ENCODE measurements around the gene SLC9A9. TPM values are rescaled to one million over a fixed set of nuclear protein-coding genes. Genes with fewer than 3 reads are reported as not detected.

SLC9A9 gene
- total and polyA plus RNA-seq, 4 donors: 12.0 to 39.7 (median 19.1) TPM

- H3K4me1 ChIP-seq (ENCODE audit: control insufficient read depth, insufficient read depth, low read length): peaks cover 7% of the 10 kb centered on the region
- H3K27me3 ChIP-seq (ENCODE audit: control insufficient read depth, insufficient read depth, low read length): no peaks in the 10 kb centered on the region
- no peaks in the 10 kb centered on the region for H3K36me3 ChIP-seq (ENCODE audit: control insufficient read depth, insufficient read depth, low read length)
- no peaks in the 10 kb centered on the region for H3K9me3 ChIP-seq (ENCODE audit: control insufficient read depth, insufficient read depth, low read length)
- DNase-seq (ENCODE audit: low read depth in 4 of 6, low spot score in 6 of 6): no peak
- H3K4me3 ChIP-seq (ENCODE audit: low read depth, low read length): no peak overlapping the region
- peak overlapping the region; percentile 0 for H3K27ac ChIP-seq (ENCODE audit: low read depth, low read length)
Measured at GRCh38 chr3:143753456-143753855, 94.8 kb downstream of the SLC9A9 start.

DNA sequence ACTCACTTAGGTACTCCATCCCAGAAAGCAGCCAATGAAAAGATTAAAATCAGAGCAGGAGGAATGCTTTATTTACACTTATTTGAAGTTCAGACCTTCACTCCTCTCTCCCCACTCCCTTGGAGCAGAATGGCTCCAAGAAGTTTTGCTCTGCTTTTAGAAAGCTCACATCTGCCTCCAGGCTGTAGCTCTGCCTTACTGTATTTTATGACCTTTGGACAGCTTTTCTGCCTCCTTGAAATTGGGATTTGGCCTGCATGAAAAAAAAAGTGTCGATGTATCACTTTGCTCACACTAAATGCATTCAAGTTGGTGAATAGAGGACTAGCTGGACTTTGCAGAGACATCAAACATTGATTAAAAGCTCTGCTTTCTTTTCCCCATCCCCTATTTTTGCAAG, 95.3 kb downstream of the SLC9A9 start:
- H3K27ac ChIP-seq (ENCODE audit: low read depth, low read length): peak overlapping the region; percentile 0
- no peaks in the 10 kb centered on the region for H3K27me3 ChIP-seq (ENCODE audit: control insufficient read depth, insufficient read depth, low read length)
- H3K9me3 ChIP-seq (ENCODE audit: control insufficient read depth, insufficient read depth, low read length): no peaks in the 10 kb centered on the region
- peaks cover 7% of the 10 kb centered on the region for H3K4me1 ChIP-seq (ENCODE audit: control insufficient read depth, insufficient read depth, low read length)
- no CpG with 5 or more reads among the region's 1 CpG for WGBS (ENCODE audit: insufficient coverage)
- H3K36me3 ChIP-seq (ENCODE audit: control insufficient read depth, insufficient read depth, low read length): no peaks in the 10 kb centered on the region
- peak in 2 of 6 donors; percentile 39 to 72 for DNase-seq (ENCODE audit: low read depth in 4 of 6, low spot score in 6 of 6)
- H3K4me3 ChIP-seq (ENCODE audit: low read depth, low read length): no peak overlapping the region

- no peaks in the 10 kb centered on the region for H3K9me3 ChIP-seq (ENCODE audit: control insufficient read depth, insufficient read depth, low read length)
- H3K4me3 ChIP-seq (ENCODE audit: low read depth, low read length): no peak overlapping the region
- DNase-seq (ENCODE audit: low read depth in 4 of 6, low spot score in 6 of 6): no peak
- H3K36me3 ChIP-seq (ENCODE audit: control insufficient read depth, insufficient read depth, low read length): no peaks in the 10 kb centered on the region
- no peak overlapping the region for H3K27ac ChIP-seq (ENCODE audit: low read depth, low read length)
- peaks cover 7% of the 10 kb centered on the region for H3K4me1 ChIP-seq (ENCODE audit: control insufficient read depth, insufficient read depth, low read length)
- WGBS (ENCODE audit: insufficient coverage): 89% methylated on average over 3 of the region's 4 CpGs
- no peaks in the 10 kb centered on the region for H3K27me3 ChIP-seq (ENCODE audit: control insufficient read depth, insufficient read depth, low read length)
Measured at GRCh38 chr3:143751643-143752178, 96.6 kb downstream of the SLC9A9 start.

DNA sequence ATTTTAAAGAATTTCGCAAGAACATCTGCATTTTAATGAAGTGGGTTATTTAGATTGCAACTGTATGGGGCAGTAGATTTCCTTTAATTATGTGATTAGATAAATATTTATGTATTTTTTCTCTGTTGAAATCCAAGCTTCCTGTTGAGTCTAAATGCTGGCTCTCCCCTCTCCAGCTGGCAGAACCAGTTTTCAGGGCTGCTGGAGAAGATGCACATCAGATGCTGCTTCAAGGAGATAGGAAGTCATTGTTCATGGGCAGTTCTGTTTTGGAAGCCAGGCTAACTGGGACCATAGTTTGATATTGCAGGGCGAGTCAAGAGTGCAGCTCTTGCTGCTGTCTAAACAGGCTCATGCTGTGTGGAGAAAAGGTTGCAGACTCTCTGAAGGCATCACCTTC, 97.4 kb downstream of the SLC9A9 start:
- Histone ChIP-seq H3K36me3 (ENCODE audit: control insufficient read depth, insufficient read depth, low read length) (no peaks in the 10 kb centered on the region), H3K4me1 (ENCODE audit: control insufficient read depth, insufficient read depth, low read length) (peaks cover 7% of the 10 kb centered on the region), H3K9me3 (ENCODE audit: control insufficient read depth, insufficient read depth, low read length) (no peaks in the 10 kb centered on the region), H3K27ac (ENCODE audit: low read depth, low read length) (no peak overlapping the region), H3K27me3 (ENCODE audit: control insufficient read depth, insufficient read depth, low read length) (no peaks in the 10 kb centered on the region), H3K4me3 (ENCODE audit: low read depth, low read length) (no peak overlapping the region)
- 100% methylated on average over 1 of the region's 2 CpGs for WGBS (ENCODE audit: insufficient coverage)
- no peak for DNase-seq (ENCODE audit: low read depth in 4 of 6, low spot score in 6 of 6)

DNA sequence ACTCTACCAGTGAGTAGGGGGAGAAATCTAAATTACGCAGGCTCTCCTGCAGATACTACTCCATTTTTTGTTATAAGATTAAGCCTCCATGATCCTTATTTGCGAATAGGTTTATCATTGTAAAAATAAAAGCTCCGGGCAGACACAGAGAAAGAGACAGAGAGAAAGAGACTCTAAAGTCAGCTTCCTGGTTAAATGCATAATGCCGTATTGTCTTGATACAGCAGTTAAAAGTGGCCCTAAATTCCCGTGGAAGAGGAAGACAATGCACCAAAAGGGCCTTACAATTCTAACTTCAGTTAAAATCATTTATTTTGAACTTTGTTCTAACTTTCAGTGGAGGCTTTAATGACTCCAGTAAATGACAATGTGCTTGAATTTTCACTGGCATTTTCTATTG, 98.3 kb downstream of the SLC9A9 start:
- no peak overlapping the region for H3K27ac ChIP-seq (ENCODE audit: low read depth, low read length)
- H3K27me3 ChIP-seq (ENCODE audit: control insufficient read depth, insufficient read depth, low read length): no peaks in the 10 kb centered on the region
- WGBS (ENCODE audit: insufficient coverage): 38% methylated on average over 1 of the region's 5 CpGs
- H3K9me3 ChIP-seq (ENCODE audit: control insufficient read depth, insufficient read depth, low read length): no peaks in the 10 kb centered on the region
- no peaks in the 10 kb centered on the region for H3K36me3 ChIP-seq (ENCODE audit: control insufficient read depth, insufficient read depth, low read length)
- no peak for DNase-seq (ENCODE audit: low read depth in 4 of 6, low spot score in 6 of 6)
- H3K4me3 ChIP-seq (ENCODE audit: low read depth, low read length): no peak overlapping the region
- H3K4me1 ChIP-seq (ENCODE audit: control insufficient read depth, insufficient read depth, low read length): peaks cover 7% of the 10 kb centered on the region

GRCh38 chr3:143737065-143737464, 111.2 kb downstream of the SLC9A9 start:
- no peak overlapping the region for H3K27ac ChIP-seq (ENCODE audit: low read depth, low read length)
- no CpG with 5 or more reads among the region's 2 CpGs for WGBS (ENCODE audit: insufficient coverage)
- H3K4me3 ChIP-seq (ENCODE audit: low read depth, low read length): no peak overlapping the region
- H3K4me1 ChIP-seq (ENCODE audit: control insufficient read depth, insufficient read depth, low read length): no peaks in the 10 kb centered on the region
- DNase-seq (ENCODE audit: low read depth in 4 of 6, low spot score in 6 of 6): no peak
- no peaks in the 10 kb centered on the region for H3K36me3 ChIP-seq (ENCODE audit: control insufficient read depth, insufficient read depth, low read length)
- peaks cover 4% of the 10 kb centered on the region for H3K9me3 ChIP-seq (ENCODE audit: control insufficient read depth, insufficient read depth, low read length)
- no peaks in the 10 kb centered on the region for H3K27me3 ChIP-seq (ENCODE audit: control insufficient read depth, insufficient read depth, low read length)

DNA sequence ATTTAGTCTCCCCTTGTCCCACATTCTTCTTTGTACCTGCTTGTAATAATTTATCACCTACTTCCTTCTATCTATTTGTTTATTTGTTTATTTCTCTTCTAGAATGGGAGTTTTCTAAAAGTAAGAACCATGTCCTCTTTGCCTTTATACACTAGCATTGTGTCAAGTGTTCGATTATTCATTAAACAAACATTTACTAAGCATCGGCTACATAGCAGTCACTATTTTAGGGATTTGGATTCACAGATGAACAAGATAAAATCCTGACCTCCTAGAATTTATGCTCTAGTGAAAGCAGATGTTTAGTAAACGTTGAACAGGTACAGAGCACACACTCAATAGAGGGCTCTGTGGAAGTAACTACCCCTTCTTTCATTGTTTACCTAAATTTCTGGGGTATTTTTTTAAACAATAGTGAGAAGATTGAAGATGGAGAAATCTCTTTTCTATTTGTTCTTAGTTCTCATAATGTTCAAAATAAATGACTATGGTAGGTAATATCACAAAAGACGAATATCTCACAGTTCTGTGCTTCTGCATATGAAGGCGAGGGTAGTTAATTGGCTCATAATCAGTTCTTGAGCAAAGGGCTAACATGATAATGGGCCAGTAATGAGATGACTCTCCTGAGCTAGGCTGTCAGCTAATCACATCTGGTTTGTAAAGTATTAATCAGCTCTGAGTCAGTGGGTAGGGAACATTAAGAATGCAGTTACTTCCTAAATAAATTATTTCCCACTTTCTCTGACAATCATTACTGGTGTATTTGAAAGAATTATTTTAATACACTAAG, 111.9 kb downstream of the SLC9A9 start:
- peaks cover 4% of the 10 kb centered on the region for H3K9me3 ChIP-seq (ENCODE audit: control insufficient read depth, insufficient read depth, low read length)
- H3K27me3 ChIP-seq (ENCODE audit: control insufficient read depth, insufficient read depth, low read length): no peaks in the 10 kb centered on the region
- no peak overlapping the region for H3K27ac ChIP-seq (ENCODE audit: low read depth, low read length)
- no peak overlapping the region for H3K4me3 ChIP-seq (ENCODE audit: low read depth, low read length)
- H3K36me3 ChIP-seq (ENCODE audit: control insufficient read depth, insufficient read depth, low read length): no peaks in the 10 kb centered on the region
- 75% methylated on average over 1 of the region's 5 CpGs for WGBS (ENCODE audit: insufficient coverage)
- peak in 1 of 6 donors; percentile 83 for DNase-seq (ENCODE audit: low read depth in 4 of 6, low spot score in 6 of 6)
- H3K4me1 ChIP-seq (ENCODE audit: control insufficient read depth, insufficient read depth, low read length): no peaks in the 10 kb centered on the region

DNA sequence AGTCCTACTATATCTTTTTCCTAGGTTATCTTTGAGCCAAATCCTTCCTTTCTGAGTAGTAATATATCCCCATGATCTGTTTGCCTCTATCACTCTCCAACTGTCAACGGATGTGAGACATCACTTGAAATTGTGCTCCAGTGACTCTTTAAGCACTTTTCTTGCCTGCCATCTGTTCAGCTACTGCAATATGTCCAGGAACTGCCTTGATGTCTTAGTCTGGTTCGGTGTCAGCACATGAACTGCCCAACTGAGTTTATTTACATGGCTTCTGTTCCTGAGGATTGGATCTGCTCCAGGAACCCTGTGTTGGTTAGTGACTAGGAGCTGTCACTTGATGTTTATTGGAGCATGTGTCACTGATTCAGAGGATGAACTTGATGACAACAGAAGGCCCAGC, 116.5 kb downstream of the SLC9A9 start:
- Histone ChIP-seq H3K4me1 (ENCODE audit: control insufficient read depth, insufficient read depth, low read length) (no peaks in the 10 kb centered on the region), H3K36me3 (ENCODE audit: control insufficient read depth, insufficient read depth, low read length) (no peaks in the 10 kb centered on the region), H3K27me3 (ENCODE audit: control insufficient read depth, insufficient read depth, low read length) (no peaks in the 10 kb centered on the region), H3K9me3 (ENCODE audit: control insufficient read depth, insufficient read depth, low read length) (no peaks in the 10 kb centered on the region), H3K27ac (ENCODE audit: low read depth, low read length) (no peak overlapping the region), H3K4me3 (ENCODE audit: low read depth, low read length) (no peak overlapping the region)
- DNase-seq (ENCODE audit: low read depth in 4 of 6, low spot score in 6 of 6): peak in 2 of 6 donors; percentile 71 to 74
- 56% methylated on average over 2 of the region's 2 CpGs for WGBS (ENCODE audit: insufficient coverage)

- Histone ChIP-seq H3K27me3 (ENCODE audit: control insufficient read depth, insufficient read depth, low read length) (no peaks in the 10 kb centered on the region), H3K9me3 (ENCODE audit: control insufficient read depth, insufficient read depth, low read length) (no peaks in the 10 kb centered on the region), H3K4me3 (ENCODE audit: low read depth, low read length) (no peak overlapping the region), H3K27ac (ENCODE audit: low read depth, low read length) (no peak overlapping the region), H3K4me1 (ENCODE audit: control insufficient read depth, insufficient read depth, low read length) (no peaks in the 10 kb centered on the region), H3K36me3 (ENCODE audit: control insufficient read depth, insufficient read depth, low read length) (no peaks in the 10 kb centered on the region)
- WGBS (ENCODE audit: insufficient coverage): 100% methylated on average over 1 of the region's 1 CpG
- DNase-seq (ENCODE audit: low read depth in 4 of 6, low spot score in 6 of 6): no peak
Measured at GRCh38 chr3:143731320-143731719, 116.9 kb downstream of the SLC9A9 start.

DNA sequence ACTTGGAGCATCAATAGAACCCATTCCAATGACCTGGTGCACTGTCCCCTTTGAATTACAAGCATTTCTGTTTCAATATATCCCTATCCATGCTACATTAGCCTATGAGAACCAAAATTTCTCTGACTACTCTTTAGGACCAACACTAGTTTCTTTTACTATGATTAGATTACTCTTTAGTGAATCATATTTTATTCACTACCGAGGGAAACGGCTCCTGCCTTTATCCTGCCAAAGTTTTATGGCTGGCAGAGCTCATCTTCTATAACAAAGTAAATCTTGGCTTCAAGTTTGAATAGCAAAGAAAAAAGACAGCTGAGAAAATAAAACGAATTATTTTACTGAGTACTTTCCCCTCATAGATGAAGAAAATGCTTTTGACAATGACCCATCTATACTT, 120.9 kb downstream of the SLC9A9 start:
- WGBS (ENCODE audit: insufficient coverage): no CpG with 5 or more reads among the region's 3 CpGs
- Histone ChIP-seq H3K27me3 (ENCODE audit: control insufficient read depth, insufficient read depth, low read length) (no peaks in the 10 kb centered on the region), H3K9me3 (ENCODE audit: control insufficient read depth, insufficient read depth, low read length) (no peaks in the 10 kb centered on the region), H3K4me1 (ENCODE audit: control insufficient read depth, insufficient read depth, low read length) (no peaks in the 10 kb centered on the region), H3K27ac (ENCODE audit: low read depth, low read length) (no peak overlapping the region), H3K4me3 (ENCODE audit: low read depth, low read length) (no peak overlapping the region), H3K36me3 (ENCODE audit: control insufficient read depth, insufficient read depth, low read length) (no peaks in the 10 kb centered on the region)
- peak in 1 of 6 donors; percentile 37 for DNase-seq (ENCODE audit: low read depth in 4 of 6, low spot score in 6 of 6)
